HG02623 (cell line): ENCODE results near the gene UBR4.

Experiments
- ATAC-seq: cut with Tn5 transposase; IDR thresholded peaks from one replicate; pipeline ENCODE4 v1.9.1; 2021; ENCODE audit warnings: moderate library complexity; ENCODE audit not compliant: unreplicated experiment

Gene UBR4

GRCh38 chr1:19059773-19060172, 150.3 kb downstream of the UBR4 start:
- ATAC-seq, result no peak

GRCh38 chr1:19058476-19058797, 151.6 kb downstream of the UBR4 start:
- no peak for ATAC-seq

- ATAC-seq, result no peak
Observed at GRCh38 chr1:19057784-19058475, 152.1 kb downstream of the UBR4 start.

GRCh38 chr1:19057182-19057779, 152.8 kb downstream of the UBR4 start:
- ATAC-seq, result no peak

- ATAC-seq, result no peak
Observed at GRCh38 chr1:19055701-19056100, 154.4 kb downstream of the UBR4 start.

- ATAC-seq, result no peak
Observed at GRCh38 chr1:19055001-19055400, 155.1 kb downstream of the UBR4 start.

GRCh38 chr1:19054216-19054615, 155.8 kb downstream of the UBR4 start:
- ATAC-seq, result no peak

GRCh38 chr1:19053486-19053885, 156.6 kb downstream of the UBR4 start:
- ATAC-seq, result no peak

GRCh38 chr1:19049798-19050197, 160.3 kb downstream of the UBR4 start:
- ATAC-seq, result no peak

- ATAC-seq, result no peak
Observed at GRCh38 chr1:19049128-19049768, 160.8 kb downstream of the UBR4 start.

GRCh38 chr1:19046972-19047731, 162.9 kb downstream of the UBR4 start:
- no peak for ATAC-seq

GRCh38 chr1:19045898-19046880, 163.9 kb downstream of the UBR4 start:
- ATAC-seq, result no peak

GRCh38 chr1:19044975-19045831, 164.9 kb downstream of the UBR4 start:
- no peak for ATAC-seq

- no peak for ATAC-seq
Observed at GRCh38 chr1:19044471-19044870, 165.6 kb downstream of the UBR4 start.

GRCh38 chr1:19043579-19044443, 166.3 kb downstream of the UBR4 start:
- no peak for ATAC-seq

GRCh38 chr1:19042675-19043578, 167.1 kb downstream of the UBR4 start:
- no peak for ATAC-seq

- no peak for ATAC-seq
Observed at GRCh38 chr1:19040010-19040680, 169.9 kb downstream of the UBR4 start.
